Thoracic aorta (tissue), 2 donors: Measurements from ENCODE around the gene ITPRIPL1. TPM values are rescaled to one million over a fixed set of nuclear protein-coding genes. Genes with fewer than 3 reads are reported as not detected.
A peak's percentile ranks its signal among the peaks of the same experiment; 100 is the strongest.

Source experiments
- ATAC-seq: fragments of 150-250 bp; one replicate; pipeline ENCODE4 v1.8.0; 2017; ENCODE audit warnings: low read depth; ENCODE audit not compliant: insufficient number of reproducible peaks, low FRiP score
- DNase-seq: peaks from one replicate; pipeline ENCODE4 v3.0.0-alpha.2; 2020; ENCODE audit warnings: low spot score
- H3K27ac ChIP-seq, 2 donors: fragments of 200-600 bp; sonication (generic); 1 replicate in 1 of 2; 2 replicates in 1 of 2; pipeline ENCODE4 v1.5.1; 2016; ENCODE audit warnings: mild to moderate bottlenecking in 2 of 2, moderate library complexity in 2 of 2
- H3K27me3 ChIP-seq: fragments of 200-600 bp; sonication (generic); replicated peaks from 2 replicates; pipeline ENCODE4 v1.6.0; 2016; ENCODE audit warnings: mild to moderate bottlenecking; ENCODE audit not compliant: insufficient read depth
- H3K36me3 ChIP-seq: fragments of 200-600 bp; sonication (generic); one replicate; pipeline ENCODE4 v1.5.1; 2016
- H3K4me1 ChIP-seq, 2 donors: fragments of 200-600 bp; sonication (generic); 1 replicate in 1 of 2; 2 replicates in 1 of 2; pipeline versions ENCODE4 v1.5.1 to v1.6.0; 2016; ENCODE audit warnings: low read depth in 2 of 2, mild to moderate bottlenecking in 1 of 2; ENCODE audit not compliant: control insufficient read depth in 1 of 2
- H3K4me3 ChIP-seq: fragments of 200-600 bp; sonication (generic); 2 replicates; pipeline ENCODE4 v1.5.1; 2016; ENCODE audit warnings: mild to moderate bottlenecking
- H3K9me3 ChIP-seq: fragments of 200-600 bp; sonication (generic); 2 replicates; pipeline ENCODE4 v1.5.1; 2016
- total RNA-seq, 2 donors: library from RNA; depleted of rRNA; stranded (reverse); fragments of >200 nt; gene quantifications; one replicate each; pipeline versions ENCODE4 v1.1.0 to v1.2.3, GENCODE V29; 2016
- TF ChIP-seq, protein P1 (sequence below): fragments of 200-600 bp; sonication (generic); IDR thresholded peaks from one replicate; pipeline ENCODE4 v1.5.1; 2019; ENCODE audit warnings: antibody characterized with exemption

Gene ITPRIPL1
- total RNA-seq, 2 donors from 2014 or later = 0.63 to 1.6 TPM

DNA sequence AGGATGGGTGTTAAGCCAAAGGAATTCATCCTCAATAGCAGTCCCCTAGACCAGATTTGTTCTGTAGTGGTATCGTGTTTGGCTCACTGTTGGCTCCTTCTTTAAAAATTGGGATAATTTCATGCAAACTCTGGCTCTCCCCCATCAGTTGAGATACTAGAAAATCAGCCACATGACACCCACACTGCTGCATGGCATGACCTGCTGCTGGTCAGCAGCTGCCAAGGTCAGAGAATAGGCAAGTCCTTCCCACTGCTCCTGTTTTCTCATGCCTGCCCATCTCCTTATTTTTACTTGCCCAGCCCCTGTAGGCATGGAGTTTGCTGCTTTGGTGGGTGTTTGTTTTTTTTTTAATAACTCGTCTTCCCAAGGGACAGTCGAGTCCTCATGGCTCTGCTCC is 18.7 kb upstream of the ITPRIPL1 start:
- DNase-seq (no peak), ATAC-seq (no peak)
- Histone ChIP-seq H3K36me3 (peaks cover 19% of the 10 kb centered on the region), H3K27ac (peak overlapping the region; percentile 82 to 85), H3K4me1 (peaks cover 9 to 17% of the 10 kb centered on the region in 2 donors), H3K27me3 (no peaks in the 10 kb centered on the region), H3K4me3 (peak overlapping the region; percentile 90), H3K9me3 (no peaks in the 10 kb centered on the region)
- TF ChIP-seq, protein P1, sequence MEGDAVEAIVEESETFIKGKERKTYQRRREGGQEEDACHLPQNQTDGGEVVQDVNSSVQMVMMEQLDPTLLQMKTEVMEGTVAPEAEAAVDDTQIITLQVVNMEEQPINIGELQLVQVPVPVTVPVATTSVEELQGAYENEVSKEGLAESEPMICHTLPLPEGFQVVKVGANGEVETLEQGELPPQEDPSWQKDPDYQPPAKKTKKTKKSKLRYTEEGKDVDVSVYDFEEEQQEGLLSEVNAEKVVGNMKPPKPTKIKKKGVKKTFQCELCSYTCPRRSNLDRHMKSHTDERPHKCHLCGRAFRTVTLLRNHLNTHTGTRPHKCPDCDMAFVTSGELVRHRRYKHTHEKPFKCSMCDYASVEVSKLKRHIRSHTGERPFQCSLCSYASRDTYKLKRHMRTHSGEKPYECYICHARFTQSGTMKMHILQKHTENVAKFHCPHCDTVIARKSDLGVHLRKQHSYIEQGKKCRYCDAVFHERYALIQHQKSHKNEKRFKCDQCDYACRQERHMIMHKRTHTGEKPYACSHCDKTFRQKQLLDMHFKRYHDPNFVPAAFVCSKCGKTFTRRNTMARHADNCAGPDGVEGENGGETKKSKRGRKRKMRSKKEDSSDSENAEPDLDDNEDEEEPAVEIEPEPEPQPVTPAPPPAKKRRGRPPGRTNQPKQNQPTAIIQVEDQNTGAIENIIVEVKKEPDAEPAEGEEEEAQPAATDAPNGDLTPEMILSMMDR = no peak

DNA sequence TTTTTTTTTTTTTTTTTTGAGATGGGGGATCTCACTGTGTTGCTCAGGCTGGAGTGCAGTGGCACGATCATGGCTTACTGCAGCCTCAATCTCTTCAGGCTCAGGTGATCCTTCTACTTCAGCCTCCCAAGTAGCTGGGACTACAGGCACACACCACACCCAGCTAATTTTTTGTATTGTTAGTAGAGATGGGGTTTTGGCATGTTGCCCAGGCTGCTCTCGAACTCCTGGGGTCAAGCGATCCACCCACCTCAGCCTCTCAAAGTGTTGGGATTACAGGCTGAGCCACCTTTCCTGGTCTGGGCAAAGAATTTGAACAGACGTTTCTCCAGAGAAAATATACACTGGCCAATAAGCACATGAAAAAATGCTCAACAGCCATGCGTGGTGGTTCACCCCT is 16.9 kb upstream of the ITPRIPL1 start:
- Histone ChIP-seq H3K27me3 (no peaks in the 10 kb centered on the region), H3K9me3 (no peaks in the 10 kb centered on the region), H3K4me3 (no peak overlapping the region), H3K27ac (no peak overlapping the region), H3K36me3 (peaks cover 3% of the 10 kb centered on the region), H3K4me1 (peaks cover 9 to 17% of the 10 kb centered on the region in 2 donors)
- ATAC-seq = no peak
- TF ChIP-seq, protein P1 = no peak
- DNase-seq = no peak

DNA sequence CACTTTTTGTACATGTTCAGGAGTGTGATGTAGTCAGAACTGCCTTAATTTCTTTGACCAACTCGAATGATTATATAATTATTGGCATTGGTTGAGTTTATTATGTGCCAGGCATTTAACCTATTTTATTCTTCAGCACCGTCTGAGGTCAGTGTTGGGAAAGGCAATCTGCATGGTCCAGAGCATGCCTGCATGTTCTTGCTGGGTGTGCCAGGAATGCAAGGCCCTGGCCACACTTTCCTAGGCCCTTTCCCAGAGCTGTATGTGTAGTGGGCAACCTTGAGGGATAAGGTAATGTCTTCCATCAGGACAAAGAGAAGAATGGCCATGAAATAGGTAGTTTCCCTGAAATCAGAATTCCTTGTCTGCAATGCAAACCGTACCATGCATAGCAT is 10.1 kb upstream of the ITPRIPL1 start:
- TF ChIP-seq, protein P1 = no peak
- no peaks in the 10 kb centered on the region for H3K4me1 ChIP-seq
- DNase-seq = no peak
- H3K27ac ChIP-seq = no peak overlapping the region
- no peaks in the 10 kb centered on the region for H3K27me3 ChIP-seq
- ATAC-seq = no peak
- H3K9me3 ChIP-seq = no peaks in the 10 kb centered on the region
- no peaks in the 10 kb centered on the region for H3K36me3 ChIP-seq
- no peak overlapping the region for H3K4me3 ChIP-seq

DNA sequence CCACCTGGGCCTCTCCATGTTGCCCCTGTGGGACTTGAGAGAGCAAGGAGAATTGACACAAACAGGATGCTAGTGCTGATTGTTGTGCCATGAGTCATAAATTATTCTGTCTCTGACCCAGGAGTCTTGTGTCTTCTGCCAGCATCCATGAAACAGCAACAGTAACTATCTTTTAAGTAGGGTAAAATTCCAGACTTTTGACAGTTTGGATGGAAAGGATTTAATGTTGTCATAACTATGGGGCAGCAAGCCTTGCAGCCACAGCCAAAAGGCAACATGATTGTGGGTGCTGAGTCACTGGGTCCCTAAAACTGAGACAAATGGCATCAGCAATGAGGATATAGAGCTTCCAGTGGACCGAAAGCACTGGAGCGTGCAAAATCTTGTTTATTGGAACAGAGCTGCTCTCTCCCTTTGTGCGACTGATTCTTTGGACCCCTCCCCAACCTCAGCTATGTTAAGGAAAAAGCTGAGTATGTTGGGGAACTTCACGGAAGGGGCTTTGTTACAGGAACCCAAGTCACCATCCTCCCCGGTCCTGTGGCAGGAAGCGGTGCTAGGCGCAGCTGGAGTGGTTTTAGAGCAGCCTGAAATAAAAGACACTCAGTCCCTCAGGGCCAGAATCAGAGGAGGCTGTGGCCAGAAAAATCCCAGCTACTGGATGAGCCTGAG is 9.6 kb upstream of the ITPRIPL1 start:
- no peak for ATAC-seq
- no peak overlapping the region for H3K27ac ChIP-seq

DNA sequence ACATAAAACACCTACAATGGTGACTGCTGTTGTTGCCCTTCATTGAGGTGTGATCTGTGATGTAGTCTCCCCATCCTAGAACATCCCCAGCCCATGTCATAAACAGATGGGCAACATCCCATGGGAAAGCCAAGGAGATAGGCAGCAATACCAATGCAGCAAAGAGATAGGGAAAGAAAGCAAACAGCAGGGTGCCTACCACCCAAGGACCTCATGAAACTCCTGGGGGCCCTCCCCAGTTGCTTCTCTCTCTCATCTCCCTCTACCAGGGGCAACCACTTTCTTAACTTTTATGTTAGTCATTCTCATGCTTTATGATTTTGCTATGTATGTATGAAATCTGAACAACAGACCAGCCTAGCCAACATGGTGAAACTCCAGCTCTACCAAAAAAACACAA is 8.1 kb upstream of the ITPRIPL1 start:
- no peaks in the 10 kb centered on the region for H3K9me3 ChIP-seq
- no peak for DNase-seq
- no peaks in the 10 kb centered on the region for H3K27me3 ChIP-seq
- H3K4me3 ChIP-seq = no peak overlapping the region
- H3K27ac ChIP-seq = no peak overlapping the region
- TF ChIP-seq, protein P1 = no peak
- H3K4me1 ChIP-seq = peaks cover 3 to 13% of the 10 kb centered on the region in 2 donors
- H3K36me3 ChIP-seq = no peaks in the 10 kb centered on the region
- no peak for ATAC-seq

More for the DNA sequence above, 9.6 kb upstream of the ITPRIPL1 start:
- no peaks in the 10 kb centered on the region for H3K4me1 ChIP-seq
- no peaks in the 10 kb centered on the region for H3K27me3 ChIP-seq
- TF ChIP-seq, protein P1 = no peak
- H3K9me3 ChIP-seq = no peaks in the 10 kb centered on the region
- no peak for DNase-seq
- no peaks in the 10 kb centered on the region for H3K36me3 ChIP-seq
- H3K4me3 ChIP-seq = no peak overlapping the region
